Measurements from ENCODE around the gene APBB1. TPM values are rescaled to one million over a fixed set of nuclear protein-coding genes. Genes with fewer than 3 reads are reported as not detected.

APBB1 gene
- total and polyA plus RNA-seq, 9 of the 15 experiments (the other 6 are each of a cell fraction or from before 2014, with no cell fraction given) = 0.04 to 0.73 (median 0.40) TPM

GRCh38 chr11:6415797-6416196, 3.1 kb downstream of the APBB1 start:
- Histone ChIP-seq H3K27me3 (ENCODE audit: control insufficient read depth in 2 of 2, insufficient read depth in 2 of 2, low read length in 2 of 2) (peaks cover 51 to 58% of the 10 kb centered on the region in 2 experiments), H2AFZ (ENCODE audit: low read depth, low read length) (no peak overlapping the region), H3K79me2 (ENCODE audit: control insufficient read depth, insufficient read depth, low read length) (no peaks in the 10 kb centered on the region), H3K9me1 (ENCODE audit: control insufficient read depth, insufficient read depth, low read length) (no peaks in the 10 kb centered on the region), H3K4me1 (replicated peaks in 1 of 2; ENCODE audit: control insufficient read depth in 2 of 2, insufficient read depth in 2 of 2, low read length in 2 of 2) (peaks cover 6 to 21% of the 10 kb centered on the region in 2 experiments; a peak in 4 of 5 replicates), H3K4me3 (no peak overlapping the region), H3K4me2 (ENCODE audit: insufficient read depth, low read length) (no peak overlapping the region), H3K9me3 (replicated peaks; ENCODE audit: control insufficient read depth, insufficient read depth, low read depth, low read length) (no peaks in the 10 kb centered on the region; the same call in 1 of the 2 replicates), H3K36me3 (ENCODE audit: control insufficient read depth, insufficient read depth, low read length) (no peaks in the 10 kb centered on the region), H3K27ac (ENCODE audit: extremely low read depth, low read depth, low read length) (no peak overlapping the region), H3K9ac (ENCODE audit: insufficient read depth in 1 of 2, low read depth in 2 of 2, low read length in 2 of 2) (no peak overlapping the region), H4K20me1 (replicated peaks; ENCODE audit: control insufficient read depth, insufficient read depth, low read length) (0 out of 2 replicates have a peak, but pooled peaks cover 3% of the 10 kb centered on the region)
- ChIA-PET POLR2A (interaction anchor here (0.7 kb wide), 1 partner anchor 12 kb away, joined by 3 read pairs; no protein-coding TSS in a partner anchor), CTCF (ENCODE audit: low intra/inter-chr PET ratio) (no interaction called here)
- intact Hi-C loops (cut with micrococcal nuclease) (no loop called here), in situ Hi-C loops (cut with MboI) (no loop called here)
- WGBS (ENCODE audit: insufficient coverage, low coverage, missing lambda C conversion rate) = 5% methylated on average over 5 of the region's 6 CpGs
- FAIRE-seq (no peak), DNase-seq (ENCODE audit: extremely low read depth in 1 of 4, low spot score in 3 of 4) (no peak), ATAC-seq (no peak)
- BruUV-seq (replicated peaks) = no TSS peak
- TF ChIP-seq ZNF165 (CRISPR knock-in tag; IDR thresholded peaks at IDR 0.05; ENCODE audit: borderline replicate concordance) (no peak), ZNF12 (CRISPR knock-in tag; IDR thresholded peaks at IDR 0.05) (no peak), ZNF224 (CRISPR knock-in tag; IDR thresholded peaks at IDR 0.05) (no peak), BCL6 (CRISPR knock-in tag; IDR thresholded peaks at IDR 0.05) (no peak)

GRCh38 chr11:6414874-6415328, 4.0 kb downstream of the APBB1 start:
- H3K9me1 ChIP-seq (ENCODE audit: control insufficient read depth, insufficient read depth, low read length) = no peaks in the 10 kb centered on the region
- ATAC-seq (no peak), FAIRE-seq (no peak), DNase-seq (ENCODE audit: extremely low read depth in 1 of 4, low spot score in 3 of 4) (no peak)
- no peak for TF ChIP-seq L3MBTL2 (IDR thresholded peaks at IDR 0.05)
- TF ChIP-seq TFAM (CRISPR knock-in tag; conservative IDR thresholded peaks at IDR 0.05) = no peak
- no peak for TF ChIP-seq POLR2H (tag; IDR thresholded peaks at IDR 0.05; ENCODE audit: low read depth)
- no peak for TF ChIP-seq ZNF668 (CRISPR knock-in tag; IDR thresholded peaks at IDR 0.05)
- TF ChIP-seq DIDO1 (tag; IDR thresholded peaks at IDR 0.05; ENCODE audit: low read depth) = no peak
- TF ChIP-seq SAFB (IDR thresholded peaks at IDR 0.05; ENCODE audit: borderline replicate concordance, low read depth, low read length) = no peak
- no peak for TF ChIP-seq SMARCB1 (IDR thresholded peaks at IDR 0.05; ENCODE audit: insufficient read length, low read depth)
- no peak for TF ChIP-seq CHD1 (IDR thresholded peaks at IDR 0.05; ENCODE audit: low read length)
- TF ChIP-seq RAD51 (IDR thresholded peaks at IDR 0.05; ENCODE audit: borderline replicate concordance, low read depth) = no peak
- TF ChIP-seq CHD2 (IDR thresholded peaks at IDR 0.05; ENCODE audit: low read depth, low read length) = no peak
- TF ChIP-seq EHMT2 (IDR thresholded peaks at IDR 0.05) = no peak
- no peak for TF ChIP-seq HDAC2 (IDR thresholded peaks at IDR 0.05)
- TF ChIP-seq HNRNPUL1 (IDR thresholded peaks at IDR 0.05; ENCODE audit: low read length) = no peak
- TF ChIP-seq, protein P1, sequence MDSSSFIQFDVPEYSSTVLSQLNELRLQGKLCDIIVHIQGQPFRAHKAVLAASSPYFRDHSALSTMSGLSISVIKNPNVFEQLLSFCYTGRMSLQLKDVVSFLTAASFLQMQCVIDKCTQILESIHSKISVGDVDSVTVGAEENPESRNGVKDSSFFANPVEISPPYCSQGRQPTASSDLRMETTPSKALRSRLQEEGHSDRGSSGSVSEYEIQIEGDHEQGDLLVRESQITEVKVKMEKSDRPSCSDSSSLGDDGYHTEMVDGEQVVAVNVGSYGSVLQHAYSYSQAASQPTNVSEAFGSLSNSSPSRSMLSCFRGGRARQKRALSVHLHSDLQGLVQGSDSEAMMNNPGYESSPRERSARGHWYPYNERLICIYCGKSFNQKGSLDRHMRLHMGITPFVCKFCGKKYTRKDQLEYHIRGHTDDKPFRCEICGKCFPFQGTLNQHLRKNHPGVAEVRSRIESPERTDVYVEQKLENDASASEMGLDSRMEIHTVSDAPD (CRISPR knock-in tag; IDR thresholded peaks at IDR 0.05) = no peak
- no peak overlapping the region for H3K4me3 ChIP-seq
- intact Hi-C loops (cut with micrococcal nuclease) = no loop called here
- H3K4me1 ChIP-seq (replicated peaks in 1 of 2; ENCODE audit: control insufficient read depth in 2 of 2, insufficient read depth in 2 of 2, low read length in 2 of 2) = peaks cover 6 to 22% of the 10 kb centered on the region in 2 experiments; a peak in 4 of 5 replicates
- peaks cover 47 to 63% of the 10 kb centered on the region in 2 experiments for H3K27me3 ChIP-seq (ENCODE audit: control insufficient read depth in 2 of 2, insufficient read depth in 2 of 2, low read length in 2 of 2)
- BruUV-seq (replicated peaks) = no TSS peak
- no peaks in the 10 kb centered on the region for H3K79me2 ChIP-seq (ENCODE audit: control insufficient read depth, insufficient read depth, low read length)
- 2% methylated on average over 3 of the region's 3 CpGs for WGBS (ENCODE audit: insufficient coverage, low coverage, missing lambda C conversion rate)
- POLR2A ChIA-PET = no interaction called here
- H2AFZ ChIP-seq (ENCODE audit: low read depth, low read length) = no peak overlapping the region
- no peaks in the 10 kb centered on the region; the same call in 1 of the 2 replicates for H3K9me3 ChIP-seq (replicated peaks; ENCODE audit: control insufficient read depth, insufficient read depth, low read depth, low read length)
- H3K27ac ChIP-seq (ENCODE audit: extremely low read depth, low read depth, low read length) = no peak overlapping the region
- H3K9ac ChIP-seq (ENCODE audit: insufficient read depth in 1 of 2, low read depth in 2 of 2, low read length in 2 of 2) = no peak overlapping the region
- no peak overlapping the region for H3K4me2 ChIP-seq (ENCODE audit: insufficient read depth, low read length)
- no peaks in the 10 kb centered on the region for H3K36me3 ChIP-seq (ENCODE audit: control insufficient read depth, insufficient read depth, low read length)
- CTCF ChIA-PET (ENCODE audit: low intra/inter-chr PET ratio) = no interaction called here
- in situ Hi-C loops (cut with MboI) = no loop called here
- H4K20me1 ChIP-seq (replicated peaks; ENCODE audit: control insufficient read depth, insufficient read depth, low read length) = 0 out of 2 replicates have a peak, but pooled peaks cover 3% of the 10 kb centered on the region

Data from K562 (cell line).